PFSK-1 (cell line): ENCODE measurements around the gene TLK1.

ENCODE experiments used
- POLR2AphosphoS5 ChIP-seq: IDR thresholded peaks from 2 replicates; pipeline ENCODE4 v1.6.1; 2012; ENCODE audit warnings: low read depth, mild to moderate bottlenecking, control low read depth, low read length, moderate library complexity
- SIN3A ChIP-seq: IDR thresholded peaks from 2 replicates; pipeline ENCODE4 v1.6.1; 2012; ENCODE audit warnings: mild to moderate bottlenecking, low read length, moderate library complexity, borderline replicate concordance; ENCODE audit not compliant: insufficient read depth
- TAF1 ChIP-seq: IDR thresholded peaks from 2 replicates; pipeline ENCODE4 v1.6.1; 2012; ENCODE audit warnings: low read length, control low read depth, borderline replicate concordance; ENCODE audit not compliant: insufficient read depth
- TF ChIP-seq, protein P1 (sequence below), 2 experiments: IDR thresholded peaks; 2 replicates each; pipeline versions ENCODE4 v1.6.1 to v1.8.0; 2011 to 2012; ENCODE audit warnings: low read depth in 2 of 2, low read length in 2 of 2, control low read depth in 1 of 2, inconsistent platforms in 1 of 2, mild to moderate bottlenecking in 1 of 2, moderate library complexity in 1 of 2; ENCODE audit not compliant: insufficient read depth in 1 of 2

DNA sequence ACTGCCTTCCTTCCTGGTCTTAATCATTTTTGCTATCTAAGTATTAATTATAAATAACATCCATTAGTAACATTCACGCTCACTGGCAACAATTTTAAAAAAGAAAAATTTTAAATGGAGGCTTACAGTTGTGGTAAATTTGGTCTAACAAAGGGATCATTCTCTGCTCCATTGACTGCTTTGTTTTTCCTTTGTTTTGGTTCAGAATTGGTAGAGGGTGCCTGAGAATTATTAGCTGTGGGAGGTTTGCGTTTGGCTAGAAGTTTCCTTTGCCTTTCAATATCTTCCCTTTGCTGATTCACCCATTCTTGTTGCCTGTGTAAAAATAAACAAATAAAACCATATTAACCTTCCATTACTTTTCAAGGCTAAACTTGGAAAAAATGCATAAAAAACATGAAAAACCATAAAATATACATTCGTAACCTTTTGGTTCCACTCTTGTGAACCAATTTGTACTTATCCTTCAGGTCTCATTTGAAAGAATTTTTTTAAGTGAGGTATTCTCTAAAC is 114.6 kb downstream of the TLK1 start:
- TF ChIP-seq SIN3A, result no peak
- TF ChIP-seq POLR2AphosphoS5, result no peak
- TF ChIP-seq, protein P1, sequence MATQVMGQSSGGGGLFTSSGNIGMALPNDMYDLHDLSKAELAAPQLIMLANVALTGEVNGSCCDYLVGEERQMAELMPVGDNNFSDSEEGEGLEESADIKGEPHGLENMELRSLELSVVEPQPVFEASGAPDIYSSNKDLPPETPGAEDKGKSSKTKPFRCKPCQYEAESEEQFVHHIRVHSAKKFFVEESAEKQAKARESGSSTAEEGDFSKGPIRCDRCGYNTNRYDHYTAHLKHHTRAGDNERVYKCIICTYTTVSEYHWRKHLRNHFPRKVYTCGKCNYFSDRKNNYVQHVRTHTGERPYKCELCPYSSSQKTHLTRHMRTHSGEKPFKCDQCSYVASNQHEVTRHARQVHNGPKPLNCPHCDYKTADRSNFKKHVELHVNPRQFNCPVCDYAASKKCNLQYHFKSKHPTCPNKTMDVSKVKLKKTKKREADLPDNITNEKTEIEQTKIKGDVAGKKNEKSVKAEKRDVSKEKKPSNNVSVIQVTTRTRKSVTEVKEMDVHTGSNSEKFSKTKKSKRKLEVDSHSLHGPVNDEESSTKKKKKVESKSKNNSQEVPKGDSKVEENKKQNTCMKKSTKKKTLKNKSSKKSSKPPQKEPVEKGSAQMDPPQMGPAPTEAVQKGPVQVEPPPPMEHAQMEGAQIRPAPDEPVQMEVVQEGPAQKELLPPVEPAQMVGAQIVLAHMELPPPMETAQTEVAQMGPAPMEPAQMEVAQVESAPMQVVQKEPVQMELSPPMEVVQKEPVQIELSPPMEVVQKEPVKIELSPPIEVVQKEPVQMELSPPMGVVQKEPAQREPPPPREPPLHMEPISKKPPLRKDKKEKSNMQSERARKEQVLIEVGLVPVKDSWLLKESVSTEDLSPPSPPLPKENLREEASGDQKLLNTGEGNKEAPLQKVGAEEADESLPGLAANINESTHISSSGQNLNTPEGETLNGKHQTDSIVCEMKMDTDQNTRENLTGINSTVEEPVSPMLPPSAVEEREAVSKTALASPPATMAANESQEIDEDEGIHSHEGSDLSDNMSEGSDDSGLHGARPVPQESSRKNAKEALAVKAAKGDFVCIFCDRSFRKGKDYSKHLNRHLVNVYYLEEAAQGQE (IDR thresholded peaks at IDR 0.05; ENCODE audit: insufficient read depth in 1 of 2, low read depth in 2 of 2, low read length in 2 of 2), result no peak
- TF ChIP-seq TAF1, result no peak
